ENCODE data around the gene SPATA31C2.

DNA sequence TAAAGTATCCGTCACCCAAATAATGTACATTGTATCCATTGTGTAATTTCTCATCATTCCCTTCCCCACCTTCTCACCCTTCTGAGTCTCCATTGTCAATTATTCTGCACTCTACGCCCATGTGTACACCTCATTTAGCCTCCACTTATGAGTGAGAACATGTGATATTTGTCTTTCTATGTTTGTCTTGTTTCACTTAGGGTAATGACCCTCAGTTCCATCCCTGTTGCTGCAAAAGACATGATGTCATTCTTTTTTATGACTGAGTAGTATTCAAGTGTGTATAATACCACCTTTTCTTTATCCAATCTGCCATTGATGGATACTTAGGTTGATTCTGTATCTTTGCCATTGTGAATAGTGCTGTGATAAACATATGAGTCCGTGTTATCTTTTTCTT, 4.9 kb upstream of the SPATA31C2 start:
- TF ChIP-seq CTCF (conservative IDR thresholded peaks at IDR 0.05; ENCODE audit: low read length) (no peak), EZH2phosphoT487 (IDR thresholded peaks at IDR 0.05; ENCODE audit: borderline replicate concordance, low read depth, low read length) (no peak)
